IMR-90 (cell line): ENCODE measurements around the gene ABHD5. TPM values are rescaled to one million over a fixed set of nuclear protein-coding genes. Genes with fewer than 3 reads are reported as not detected.

Experiments used
- ATAC-seq: fragments of 200-7000 bp; cut with Tn5 transposase; 2 replicates; pipeline ENCODE4 v1.9.1; 2020; ENCODE audit warnings: low read depth, mild to moderate bottlenecking, moderate library complexity
- BruUV-seq: library from RNA; stranded (reverse); fragments of 400-500 nt; replicated peaks from 2 replicates; lab custom pipeline; 2021; lab: Mats Ljungman, UMichigan
- CTCF ChIA-PET: fragments of 300-600 bp; formaldehyde crosslinking; extraction: SDS; loops from one replicate; lab custom pipeline; 2021; ENCODE audit warnings: antibody characterized with exemption; lab: Yijun Ruan, JAX
- POLR2A ChIA-PET: fragments of 300-600 bp; sonication (Branson Sonifier 250); formaldehyde crosslinking; loops from one replicate; lab custom pipeline; 2022; ENCODE audit warnings: antibody characterized with exemption; ENCODE audit not compliant: unreplicated experiment; lab: Charles Lee
- DNase-seq: peaks from one replicate; pipeline ENCODE4 v3.0.0; 2013
- H2AFZ ChIP-seq: replicated peaks from 2 replicates; pipeline ENCODE3; 2013; ENCODE audit warnings: low read length, mild to moderate bottlenecking; ENCODE audit not compliant: poor library complexity
- H2AK5ac ChIP-seq: 2 replicates; pipeline ENCODE4 v1.6.1; 2013; ENCODE audit warnings: low read depth, low read length, inconsistent platforms
- H2AK9ac ChIP-seq: replicated peaks from 2 replicates; pipeline ENCODE3; 2013; ENCODE audit warnings: mild to moderate bottlenecking, low read depth, low read length, moderate library complexity; ENCODE audit not compliant: poor library complexity
- H2BK120ac ChIP-seq: 2 replicates; pipeline ENCODE4 v1.6.1; 2013; ENCODE audit warnings: low read depth, low read length, inconsistent platforms
- H2BK15ac ChIP-seq: 3 replicates; pipeline ENCODE4 v1.6.1; 2013; ENCODE audit warnings: low read depth, low read length, inconsistent platforms
- H2BK20ac ChIP-seq: 2 replicates; pipeline ENCODE4 v1.6.1; 2013; ENCODE audit warnings: low read depth, mild to moderate bottlenecking, inconsistent platforms, low read length, moderate library complexity
- H2BK5ac ChIP-seq: 2 replicates; pipeline ENCODE4 v1.6.1; 2013; ENCODE audit warnings: mild to moderate bottlenecking, low read depth, low read length, inconsistent platforms; ENCODE audit not compliant: poor library complexity, severe bottlenecking
- H3K14ac ChIP-seq: replicated peaks from 2 replicates; pipeline ENCODE4 v1.6.1; 2013; ENCODE audit warnings: low read depth, low read length, inconsistent platforms
- H3K18ac ChIP-seq: 2 replicates; pipeline ENCODE4 v1.6.1; 2013; ENCODE audit warnings: low read depth, low read length, control low read depth
- H3K23ac ChIP-seq: 2 replicates; pipeline ENCODE4 v1.6.1; 2013; ENCODE audit warnings: low read depth, low read length, inconsistent platforms
- H3K27ac ChIP-seq: 2 replicates; pipeline ENCODE4 v1.5.1; 2013; ENCODE audit warnings: mild to moderate bottlenecking, control low read depth, low read length; ENCODE audit not compliant: insufficient read depth
- H3K27me3 ChIP-seq: 2 replicates; pipeline ENCODE4 v1.6.1; 2013; ENCODE audit warnings: low read length; ENCODE audit not compliant: control insufficient read depth, insufficient read depth
- H3K36me3 ChIP-seq: 2 replicates; pipeline ENCODE4 v1.6.1; 2013; ENCODE audit warnings: low read length, mixed read lengths; ENCODE audit not compliant: control insufficient read depth, insufficient read depth
- H3K4ac ChIP-seq: 2 replicates; pipeline ENCODE4 v1.6.1; 2013; ENCODE audit warnings: low read depth, low read length, inconsistent platforms
- H3K4me1 ChIP-seq: 2 replicates; pipeline ENCODE4 v1.6.1; 2013; ENCODE audit warnings: low read length, mixed read lengths; ENCODE audit not compliant: control insufficient read depth, insufficient read depth
- H3K4me2 ChIP-seq: 2 replicates; pipeline ENCODE4 v1.6.1; 2013; ENCODE audit warnings: low read depth, mild to moderate bottlenecking, control low read depth, low read length, moderate library complexity
- H3K4me3 ChIP-seq: 2 replicates; pipeline ENCODE4 v1.5.1; 2013; ENCODE audit warnings: low read depth, mild to moderate bottlenecking, control low read depth, low read length, moderate library complexity; ENCODE audit not compliant: insufficient read depth
- H3K56ac ChIP-seq: 2 replicates; pipeline ENCODE4 v1.6.1; 2013; ENCODE audit warnings: low read length, inconsistent platforms; ENCODE audit not compliant: insufficient read depth; ENCODE audit errors: extremely low read depth
- H3K79me1 ChIP-seq, 2 experiments: 2 replicates each; pipeline ENCODE4 v1.6.1; 2013; ENCODE audit warnings: low read length in 2 of 2, inconsistent platforms in 1 of 2, low read depth in 1 of 2
- H3K9ac ChIP-seq: 2 replicates; pipeline ENCODE4 v1.6.1; 2013; ENCODE audit warnings: low read depth, low read length, control low read depth
- H3K9me1 ChIP-seq: 2 replicates; pipeline ENCODE4 v1.6.1; 2013; ENCODE audit warnings: low read length, inconsistent platforms; ENCODE audit not compliant: insufficient read depth
- H3K9me3 ChIP-seq: 2 replicates; pipeline ENCODE4 v1.6.1; 2013; ENCODE audit warnings: low read length; ENCODE audit not compliant: control insufficient read depth, insufficient read depth
- H4K20me1 ChIP-seq: 2 replicates; pipeline ENCODE4 v1.6.1; 2013; ENCODE audit warnings: low read length, inconsistent platforms; ENCODE audit not compliant: insufficient read depth
- H4K5ac ChIP-seq: 2 replicates; pipeline ENCODE4 v1.6.1; 2013; ENCODE audit warnings: mild to moderate bottlenecking, low read depth, low read length, control low read depth
- H4K8ac ChIP-seq, 2 experiments: 2 replicates each; pipeline ENCODE4 v1.6.1; 2013; ENCODE audit warnings: low read depth in 2 of 2, low read length in 2 of 2, control low read depth in 1 of 2, inconsistent platforms in 1 of 2
- H4K91ac ChIP-seq: 2 replicates; pipeline ENCODE4 v1.6.1; 2013; ENCODE audit warnings: low read depth, low read length, inconsistent platforms; ENCODE audit not compliant: insufficient read depth
- BHLHE40 ChIP-seq: fragments of 150-350 bp; IDR thresholded peaks from 2 replicates; pipeline ENCODE4 v1.6.1; 2016; ENCODE audit warnings: mild to moderate bottlenecking, low read depth, low read length
- CEBPB ChIP-seq: IDR thresholded peaks from 2 replicates; pipeline ENCODE4 v1.6.1; 2012; ENCODE audit warnings: low read depth, low read length, improper control_type of control experiment
- CHD1 ChIP-seq: IDR thresholded peaks from 2 replicates; pipeline ENCODE4 v1.6.1; 2012; ENCODE audit warnings: low read depth, low read length, improper control_type of control experiment
- CTCF ChIP-seq: conservative IDR thresholded peaks from 2 replicates; pipeline ENCODE4 v1.5.1; 2012; ENCODE audit warnings: mild to moderate bottlenecking, low read depth, low read length, improper control_type of control experiment
- ELK1 ChIP-seq: fragments of 150-350 bp; IDR thresholded peaks from 2 replicates; pipeline ENCODE4 v1.6.1; 2016; ENCODE audit warnings: low read depth, mild to moderate bottlenecking, low read length, moderate library complexity, borderline replicate concordance
- FOS ChIP-seq: fragments of 150-350 bp; IDR thresholded peaks from 2 replicates; pipeline ENCODE4 v1.6.1; 2016; ENCODE audit warnings: low read depth, low read length
- MAFK ChIP-seq: IDR thresholded peaks from 2 replicates; pipeline ENCODE4 v1.6.1; 2012; ENCODE audit warnings: low read depth, low read length, improper control_type of control experiment
- MAZ ChIP-seq: IDR thresholded peaks from 2 replicates; pipeline ENCODE4 v1.6.1; 2012; ENCODE audit warnings: low read depth, mild to moderate bottlenecking, low read length, improper control_type of control experiment, moderate library complexity, borderline replicate concordance
- MXI1 ChIP-seq: IDR thresholded peaks from 2 replicates; pipeline ENCODE4 v1.6.1; 2012; ENCODE audit warnings: low read depth, mild to moderate bottlenecking, low read length, moderate library complexity, borderline replicate concordance
- NFE2L2 ChIP-seq: fragments of 150-350 bp; IDR thresholded peaks from 2 replicates; pipeline ENCODE4 v1.6.1; 2016; ENCODE audit warnings: low read depth, mild to moderate bottlenecking, low read length
- POLR2A ChIP-seq: IDR thresholded peaks from 2 replicates; pipeline ENCODE4 v1.6.1; 2012; ENCODE audit warnings: mild to moderate bottlenecking, low read depth, low read length
- RAD21 ChIP-seq: IDR thresholded peaks from 2 replicates; pipeline ENCODE4 v1.6.1; 2012; ENCODE audit warnings: low read length, improper control_type of control experiment
- RCOR1 ChIP-seq: IDR thresholded peaks from 2 replicates; pipeline ENCODE4 v1.6.1; 2012; ENCODE audit warnings: mild to moderate bottlenecking, low read length, improper control_type of control experiment; ENCODE audit not compliant: insufficient replicate concordance
- RFX5 ChIP-seq: IDR thresholded peaks from 2 replicates; pipeline ENCODE4 v1.8.0; 2012; ENCODE audit warnings: low read depth, mild to moderate bottlenecking, low read length, moderate library complexity
- SMC3 ChIP-seq: fragments of 150-350 bp; IDR thresholded peaks from 2 replicates; pipeline ENCODE4 v1.6.1; 2016; ENCODE audit warnings: low read depth, mild to moderate bottlenecking, antibody characterized with exemption, low read length, moderate library complexity
- USF2 ChIP-seq: fragments of 150-350 bp; IDR thresholded peaks from 2 replicates; pipeline ENCODE4 v1.6.1; 2017; ENCODE audit warnings: mild to moderate bottlenecking, antibody characterized with exemption, low read length, low read depth
- WGBS, 2 experiments: methylation state at CpG; one replicate each; pipeline versions ENCODE4 v1.1.5 to v1.1.7; 2013; ENCODE audit warnings: missing lambda C conversion rate in 2 of 2; ENCODE audit not compliant: insufficient read length in 1 of 2; ENCODE audit errors: extremely low coverage in 2 of 2; 5-methylcytosine and 5-hydroxymethylcytosine counted together
- dilution Hi-C: fragments of 300-500 bp; cut with HindIII; formaldehyde crosslinking; loops from one replicate; pipeline ENCODE4 v1.14.3; 2018; ENCODE audit warnings: low sequenced_read_pairs; ENCODE audit not compliant: unreplicated experiment
- in situ Hi-C: fragments of 300-500 bp; cut with MboI; formaldehyde crosslinking; loops from 3 replicates; pipeline ENCODE4 v1.14.3; 2019; ENCODE audit warnings: low sequenced_read_pairs, inconsistent platforms, mixed read lengths
- intact Hi-C: fragments of 100-400 bp; cut with micrococcal nuclease; formaldehyde crosslinking; loops from 2 replicates; pipeline ENCODE4 v1.10.0; 2022
- polyA plus RNA-seq, 3 experiments: library from polyadenylated mRNA; depleted of rRNA; stranded (reverse); fragments of >200 nt; gene quantifications; 2 replicates each; pipeline ENCODE4 v1.2.3, GENCODE V29; 2012; ENCODE audit warnings: low replicate concordance in 1 of 3
- total RNA-seq: library from RNA; depleted of rRNA; stranded (reverse); fragments of >200 nt; gene quantifications from 2 replicates; pipeline ENCODE4 v1.2.3, GENCODE V29; 2012

Gene ABHD5
- total and polyA plus RNA-seq, 2 of the 4 experiments (the other 2 are of a cell fraction): 15.8 to 33.2 TPM

- Histone ChIP-seq H4K5ac (no peak overlapping the region), H3K27ac (no peak overlapping the region), H3K9me1 (peaks cover 4% of the 10 kb centered on the region; the same call in 1 of the 2 replicates), H2BK120ac (no peak overlapping the region), H3K4ac (no peak overlapping the region), H3K4me3 (no peak overlapping the region), H3K4me2 (no peak overlapping the region), H2BK15ac (no peak overlapping the region), H4K20me1 (no peaks in the 10 kb centered on the region), H4K91ac (no peak overlapping the region), H3K18ac (no peak overlapping the region), H3K79me1 (peaks cover 2 to 4% of the 10 kb centered on the region in 2 experiments; a peak in 1 of 4 replicates), H3K56ac (no peak overlapping the region), H3K23ac (no peak overlapping the region), H2BK20ac (no peak overlapping the region), H3K14ac (no peak overlapping the region), H2AK9ac (no peak overlapping the region), H3K27me3 (no peaks in the 10 kb centered on the region), H2BK5ac (no peak overlapping the region), H3K9ac (no peak overlapping the region), H2AK5ac (no peak overlapping the region), H4K8ac (no peak overlapping the region), H3K4me1 (0 out of 2 replicates have a peak, but pooled peaks cover 2% of the 10 kb centered on the region), H3K36me3 (no peaks in the 10 kb centered on the region), H2AFZ (no peak overlapping the region), H3K9me3 (no peaks in the 10 kb centered on the region)
- ATAC-seq (no peak), DNase-seq (no peak)
- no TSS peak for BruUV-seq
- dilution Hi-C loops (no loop called here), in situ Hi-C loops (loop anchor here (5.0 kb wide), 1 partner anchor 64 kb away; the partner anchor contains the start of gene ANO10), intact Hi-C loops (no loop called here)
- ChIA-PET POLR2A (no interaction called here), CTCF (no interaction called here)
- 100% methylated on average over 1 of the region's 4 CpGs; no CpG with 5 or more reads in 1 of the 2 experiments for WGBS, 2 experiments
- no peak for TF ChIP-seq ELK1
- TF ChIP-seq RFX5: no peak
- TF ChIP-seq NFE2L2: no peak
- no peak for TF ChIP-seq RCOR1
- no peak for TF ChIP-seq MXI1
- no peak for TF ChIP-seq SMC3
- no peak for TF ChIP-seq BHLHE40
- no peak for TF ChIP-seq FOS
- TF ChIP-seq CEBPB: no peak
- no peak for TF ChIP-seq RAD21
- TF ChIP-seq MAZ: no peak
- no peak for TF ChIP-seq USF2
- no peak for TF ChIP-seq POLR2A
- TF ChIP-seq CHD1: no peak
- no peak for TF ChIP-seq CTCF
- TF ChIP-seq MAFK: no peak
These were observed 4.8 kb upstream of the ABHD5 start for GRCh38 chr3:43685921-43686320.
